Neural progenitor cell (in vitro differentiated cells): Measurements from ENCODE around the gene OGG1. TPM values are rescaled to one million over a fixed set of nuclear protein-coding genes. Genes with fewer than 3 reads are reported as not detected.

Experiments used
- DNase-seq: peaks from one replicate; pipeline ENCODE4 v3.0.0-alpha.2; 2016; ENCODE audit warnings: low spot score
- H2AFZ ChIP-seq: fragments of 200-600 bp; sonication (generic); replicated peaks from 2 replicates; pipeline ENCODE4 v1.6.1; 2016; ENCODE audit warnings: antibody characterized with exemption
- H3F3A ChIP-seq: fragments of 200-600 bp; sonication (generic); 2 replicates; pipeline ENCODE4 v1.6.1; 2016; ENCODE audit warnings: antibody characterized with exemption, low read depth
- H3K27ac ChIP-seq: fragments of 200-600 bp; sonication (generic); 2 replicates; pipeline ENCODE4 v1.5.1; 2016; ENCODE audit warnings: mild to moderate bottlenecking
- H3K27me3 ChIP-seq: fragments of 200-600 bp; sonication (generic); 2 replicates; pipeline ENCODE4 v1.6.1; 2016; ENCODE audit warnings: mild to moderate bottlenecking, moderate library complexity
- H3K36me3 ChIP-seq: fragments of 200-600 bp; sonication (generic); 2 replicates; pipeline ENCODE4 v1.5.1; 2016
- H3K4me1 ChIP-seq: fragments of 200-600 bp; sonication (generic); 2 replicates; pipeline ENCODE4 v1.6.1; 2016; ENCODE audit warnings: mixed run types
- H3K4me2 ChIP-seq: fragments of 200-600 bp; sonication (generic); 2 replicates; pipeline ENCODE4 v1.6.1; 2016
- H3K4me3 ChIP-seq: fragments of 200-600 bp; sonication (generic); 2 replicates; pipeline ENCODE4 v1.5.1; 2016
- H3K79me2 ChIP-seq: fragments of 200-600 bp; sonication (generic); 2 replicates; pipeline ENCODE4 v1.6.1; 2016; ENCODE audit warnings: low read depth
- H3K9ac ChIP-seq: fragments of 200-600 bp; sonication (generic); 2 replicates; pipeline ENCODE4 v1.6.1; 2016
- H3K9me3 ChIP-seq: fragments of 200-600 bp; sonication (generic); 2 replicates; pipeline ENCODE4 v1.5.1; 2016; ENCODE audit warnings: low read depth
- H4K20me1 ChIP-seq: fragments of 200-600 bp; sonication (generic); 2 replicates; pipeline ENCODE4 v1.6.1; 2016; ENCODE audit warnings: low read depth
- H3K27ac Mint-ChIP-seq: 3 replicates; pipeline ENCODE4 v1.8.0; 2021; ENCODE audit warnings: mixed read lengths
- H3K27me3 Mint-ChIP-seq: 2 replicates; pipeline ENCODE4 v1.8.0; 2022; ENCODE audit warnings: low read depth, mild to moderate bottlenecking, inconsistent platforms, moderate library complexity, mixed read lengths; ENCODE audit not compliant: insufficient read depth
- H3K36me3 Mint-ChIP-seq: 3 replicates; pipeline ENCODE4 v1.8.0; 2021; ENCODE audit warnings: mixed read lengths
- H3K4me1 Mint-ChIP-seq: 3 replicates; pipeline ENCODE4 v1.8.0; 2021; ENCODE audit warnings: mixed read lengths
- H3K4me3 Mint-ChIP-seq: 3 replicates; pipeline ENCODE4 v1.8.0; 2021; ENCODE audit warnings: mild to moderate bottlenecking, moderate library complexity, mixed read lengths
- H3K9me3 Mint-ChIP-seq: 3 replicates; pipeline ENCODE4 v1.8.0; 2020; ENCODE audit warnings: mixed read lengths
- EZH2 ChIP-seq: fragments of 200-600 bp; sonication (generic); IDR thresholded peaks from 2 replicates; pipeline ENCODE4 v1.6.1; 2017; ENCODE audit warnings: antibody characterized with exemption, mild to moderate bottlenecking, moderate library complexity
- EZH2phosphoT487 ChIP-seq: fragments of 200-600 bp; sonication (generic); IDR thresholded peaks from 2 replicates; pipeline ENCODE4 v1.6.1; 2017; ENCODE audit warnings: antibody characterized with exemption
- total RNA-seq: library from RNA; depleted of rRNA; stranded (reverse); fragments of >200 nt; gene quantifications from 2 replicates; pipeline ENCODE4 v1.2.3, GENCODE V29; 2015; ENCODE audit warnings: low replicate concordance
- TF ChIP-seq, protein P1 (sequence below): fragments of 200-600 bp; sonication (generic); IDR thresholded peaks from 2 replicates; pipeline ENCODE4 v1.5.1; 2017; ENCODE audit warnings: antibody characterized with exemption, mild to moderate bottlenecking

Gene OGG1
- total RNA-seq, 1 donor from 2014 or later, result 15.8 TPM

DNA sequence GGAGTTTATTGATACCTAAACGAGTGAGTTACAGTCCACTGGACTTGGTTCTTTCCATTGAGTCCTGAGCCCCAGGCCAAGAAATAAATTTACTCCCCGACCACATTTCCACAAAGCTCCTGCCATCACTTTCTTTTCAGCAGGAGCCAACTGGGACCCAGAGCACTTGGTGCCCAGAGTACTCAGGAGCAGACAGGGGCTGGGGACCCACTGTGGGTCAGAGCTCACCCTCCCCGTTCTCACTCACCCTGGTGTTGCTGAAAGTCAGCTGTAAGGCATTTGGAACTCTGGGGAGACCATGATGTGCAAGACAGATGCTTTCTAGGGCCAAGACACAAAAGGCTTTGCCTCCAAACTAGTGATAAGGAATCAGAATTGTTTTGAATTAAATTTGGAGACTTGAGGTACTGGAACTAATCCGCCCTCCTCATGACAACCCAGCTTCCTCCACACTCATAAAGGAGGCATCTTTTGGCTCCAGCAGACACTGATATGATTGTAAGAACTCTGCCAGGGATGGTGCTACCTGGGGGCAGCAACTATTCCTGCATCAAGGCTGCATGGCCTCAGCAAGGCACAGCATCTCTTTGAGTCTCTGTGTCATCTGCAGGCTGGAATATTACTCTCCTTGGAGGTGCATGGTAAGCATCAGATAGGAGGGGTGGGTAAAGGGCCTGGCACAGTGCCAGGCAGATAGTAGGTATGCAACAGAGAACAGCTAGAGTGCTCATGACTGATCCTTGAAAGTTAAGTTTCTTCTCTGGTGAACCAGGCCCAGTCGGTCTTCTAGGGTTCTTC is 27.3 kb downstream of the OGG1 start:
- TF ChIP-seq, protein P1, sequence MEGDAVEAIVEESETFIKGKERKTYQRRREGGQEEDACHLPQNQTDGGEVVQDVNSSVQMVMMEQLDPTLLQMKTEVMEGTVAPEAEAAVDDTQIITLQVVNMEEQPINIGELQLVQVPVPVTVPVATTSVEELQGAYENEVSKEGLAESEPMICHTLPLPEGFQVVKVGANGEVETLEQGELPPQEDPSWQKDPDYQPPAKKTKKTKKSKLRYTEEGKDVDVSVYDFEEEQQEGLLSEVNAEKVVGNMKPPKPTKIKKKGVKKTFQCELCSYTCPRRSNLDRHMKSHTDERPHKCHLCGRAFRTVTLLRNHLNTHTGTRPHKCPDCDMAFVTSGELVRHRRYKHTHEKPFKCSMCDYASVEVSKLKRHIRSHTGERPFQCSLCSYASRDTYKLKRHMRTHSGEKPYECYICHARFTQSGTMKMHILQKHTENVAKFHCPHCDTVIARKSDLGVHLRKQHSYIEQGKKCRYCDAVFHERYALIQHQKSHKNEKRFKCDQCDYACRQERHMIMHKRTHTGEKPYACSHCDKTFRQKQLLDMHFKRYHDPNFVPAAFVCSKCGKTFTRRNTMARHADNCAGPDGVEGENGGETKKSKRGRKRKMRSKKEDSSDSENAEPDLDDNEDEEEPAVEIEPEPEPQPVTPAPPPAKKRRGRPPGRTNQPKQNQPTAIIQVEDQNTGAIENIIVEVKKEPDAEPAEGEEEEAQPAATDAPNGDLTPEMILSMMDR, result no peak
- TF ChIP-seq EZH2phosphoT487 (no peak), EZH2 (no peak)
- no peak for DNase-seq
- no peak overlapping the region for H3K4me2 ChIP-seq
- no peaks in the 10 kb centered on the region for H3K27me3 ChIP-seq
- Mint-ChIP-seq H3K27me3 (no peaks in the 10 kb centered on the region), H3K36me3 (peaks cover 3% of the 10 kb centered on the region), H3K4me1 (no peaks in the 10 kb centered on the region), H3K4me3 (no peak overlapping the region), H3K9me3 (no peaks in the 10 kb centered on the region), H3K27ac (no peak overlapping the region)
- H3K79me2 ChIP-seq, result no peaks in the 10 kb centered on the region
- no peak overlapping the region for H3K4me3 ChIP-seq
- no peak overlapping the region for H3K27ac ChIP-seq
- peaks cover 4% of the 10 kb centered on the region for H3F3A ChIP-seq
- no peaks in the 10 kb centered on the region for H3K4me1 ChIP-seq
- no peaks in the 10 kb centered on the region for H4K20me1 ChIP-seq
- no peaks in the 10 kb centered on the region for H3K9me3 ChIP-seq
- no peaks in the 10 kb centered on the region for H3K36me3 ChIP-seq
- no peak overlapping the region for H3K9ac ChIP-seq
- no peak overlapping the region for H2AFZ ChIP-seq

GRCh38 chr3:9777694-9778021 is 27.9 kb downstream of the OGG1 start:
- H3K4me1 Mint-ChIP-seq, result no peaks in the 10 kb centered on the region
- H3K4me1 ChIP-seq, result no peaks in the 10 kb centered on the region
- H3K27ac ChIP-seq, result no peak overlapping the region
- H3K36me3 Mint-ChIP-seq, result peaks cover 7% of the 10 kb centered on the region
- no peaks in the 10 kb centered on the region for H3K9me3 Mint-ChIP-seq
- no peak overlapping the region for H3K27ac Mint-ChIP-seq
- peaks cover under 1% of the 10 kb centered on the region for H3K36me3 ChIP-seq
- H3K27me3 Mint-ChIP-seq, result no peaks in the 10 kb centered on the region
- H3K9me3 ChIP-seq, result no peaks in the 10 kb centered on the region
- H3K27me3 ChIP-seq, result no peaks in the 10 kb centered on the region
- no peak overlapping the region for H3K9ac ChIP-seq
- TF ChIP-seq, protein P1, result no peak
- no peak for TF ChIP-seq EZH2
- no peaks in the 10 kb centered on the region for H4K20me1 ChIP-seq
- H3K4me3 Mint-ChIP-seq, result no peak overlapping the region
- H3K4me3 ChIP-seq, result no peak overlapping the region
- H2AFZ ChIP-seq, result no peak overlapping the region
- no peak for DNase-seq
- H3K4me2 ChIP-seq, result no peak overlapping the region
- peaks cover under 1% of the 10 kb centered on the region for H3F3A ChIP-seq
- H3K79me2 ChIP-seq, result no peaks in the 10 kb centered on the region

GRCh38 chr3:9778143-9779074 is 28.7 kb downstream of the OGG1 start:
- Mint-ChIP-seq H3K27me3 (no peaks in the 10 kb centered on the region), H3K9me3 (no peaks in the 10 kb centered on the region), H3K27ac (peak overlapping the region; percentile 72), H3K36me3 (peaks cover 10% of the 10 kb centered on the region), H3K4me3 (no peak overlapping the region), H3K4me1 (no peaks in the 10 kb centered on the region)
- Histone ChIP-seq H3K9ac (no peak overlapping the region), H3K4me2 (no peak overlapping the region), H3K27ac (no peak overlapping the region), H3K4me3 (no peak overlapping the region), H2AFZ (no peak overlapping the region), H3K36me3 (peaks cover 6% of the 10 kb centered on the region), H3K9me3 (no peaks in the 10 kb centered on the region), H4K20me1 (no peaks in the 10 kb centered on the region), H3F3A (peaks cover 4% of the 10 kb centered on the region), H3K79me2 (no peaks in the 10 kb centered on the region), H3K4me1 (no peaks in the 10 kb centered on the region), H3K27me3 (no peaks in the 10 kb centered on the region)
- TF ChIP-seq EZH2, result no peak
- TF ChIP-seq, protein P1, result no peak
- TF ChIP-seq EZH2phosphoT487, result no peak
- no peak for DNase-seq
